SK-N-SH (cell line): ENCODE results near the gene BRAT1.

ENCODE experiments used
- EP300 ChIP-seq, 2 experiments: IDR thresholded peaks; 2 replicates each; pipeline versions ENCODE4 v1.4.0 to v1.6.1; 2012; ENCODE audit warnings: borderline replicate concordance in 1 of 2, low read depth in 1 of 2, low read length in 1 of 2
- FOXM1 ChIP-seq: IDR thresholded peaks from 2 replicates; pipeline ENCODE4 v1.4.0; 2012; ENCODE audit warnings: low read depth, mild to moderate bottlenecking
- GABPA ChIP-seq: IDR thresholded peaks from 2 replicates; pipeline ENCODE4 v1.4.0; 2012; ENCODE audit warnings: low read depth, mild to moderate bottlenecking
- JUND ChIP-seq: IDR thresholded peaks from 2 replicates; pipeline ENCODE4 v1.4.0; 2012
- RAD21 ChIP-seq: IDR thresholded peaks from 2 replicates; pipeline ENCODE4 v1.6.1; 2012; ENCODE audit warnings: mild to moderate bottlenecking, low read length
- SMC3 ChIP-seq: IDR thresholded peaks from 2 replicates; pipeline ENCODE4 v1.6.1; 2012; ENCODE audit warnings: low read depth, low read length, improper control_type of control experiment
- TAF1 ChIP-seq: IDR thresholded peaks from 2 replicates; pipeline ENCODE4 v1.6.1; 2012; ENCODE audit warnings: low read depth, mild to moderate bottlenecking, low read length, moderate library complexity, borderline replicate concordance
- TF ChIP-seq, protein P1 (sequence below): IDR thresholded peaks from 2 replicates; pipeline ENCODE4 v1.6.1; 2012; ENCODE audit warnings: mild to moderate bottlenecking, low read depth, low read length, moderate library complexity
- TF ChIP-seq, protein P2 (sequence below): IDR thresholded peaks from 2 replicates; pipeline ENCODE4 v1.4.0; 2012; ENCODE audit warnings: low read depth, borderline replicate concordance
- TF ChIP-seq, protein P3 (sequence below): fragments of 200-600 bp; sonication (generic); IDR thresholded peaks from 2 replicates; pipeline ENCODE4 v1.6.1; 2017; ENCODE audit warnings: antibody characterized with exemption, mild to moderate bottlenecking, moderate library complexity

DNA sequence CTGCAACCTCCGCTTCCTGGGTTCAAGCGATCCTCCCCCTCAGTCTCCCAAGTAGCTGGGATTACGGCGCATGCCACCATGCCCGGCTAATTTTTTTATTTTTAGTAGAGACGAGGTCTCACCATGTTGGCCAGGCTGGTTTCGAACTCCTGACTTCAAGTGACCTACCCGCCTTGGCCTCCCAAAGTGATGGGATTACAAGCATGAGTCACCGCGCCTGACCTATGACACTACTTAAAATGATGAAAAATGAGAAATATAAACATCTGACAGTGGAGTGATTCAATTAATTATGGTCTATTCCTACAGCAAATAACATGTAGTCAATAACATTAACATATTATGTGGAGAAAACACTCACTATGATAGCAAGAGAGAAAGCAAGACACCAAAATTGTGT, 2.2 kb downstream of the BRAT1 start:
- TF ChIP-seq JUND (no peak), RAD21 (no peak), EP300 (IDR thresholded peaks at IDR 0.05; ENCODE audit: borderline replicate concordance in 1 of 2, low read depth in 1 of 2, low read length in 1 of 2) (no peak), SMC3 (no peak), FOXM1 (no peak), TAF1 (no peak), GABPA (no peak)
- TF ChIP-seq, protein P1, sequence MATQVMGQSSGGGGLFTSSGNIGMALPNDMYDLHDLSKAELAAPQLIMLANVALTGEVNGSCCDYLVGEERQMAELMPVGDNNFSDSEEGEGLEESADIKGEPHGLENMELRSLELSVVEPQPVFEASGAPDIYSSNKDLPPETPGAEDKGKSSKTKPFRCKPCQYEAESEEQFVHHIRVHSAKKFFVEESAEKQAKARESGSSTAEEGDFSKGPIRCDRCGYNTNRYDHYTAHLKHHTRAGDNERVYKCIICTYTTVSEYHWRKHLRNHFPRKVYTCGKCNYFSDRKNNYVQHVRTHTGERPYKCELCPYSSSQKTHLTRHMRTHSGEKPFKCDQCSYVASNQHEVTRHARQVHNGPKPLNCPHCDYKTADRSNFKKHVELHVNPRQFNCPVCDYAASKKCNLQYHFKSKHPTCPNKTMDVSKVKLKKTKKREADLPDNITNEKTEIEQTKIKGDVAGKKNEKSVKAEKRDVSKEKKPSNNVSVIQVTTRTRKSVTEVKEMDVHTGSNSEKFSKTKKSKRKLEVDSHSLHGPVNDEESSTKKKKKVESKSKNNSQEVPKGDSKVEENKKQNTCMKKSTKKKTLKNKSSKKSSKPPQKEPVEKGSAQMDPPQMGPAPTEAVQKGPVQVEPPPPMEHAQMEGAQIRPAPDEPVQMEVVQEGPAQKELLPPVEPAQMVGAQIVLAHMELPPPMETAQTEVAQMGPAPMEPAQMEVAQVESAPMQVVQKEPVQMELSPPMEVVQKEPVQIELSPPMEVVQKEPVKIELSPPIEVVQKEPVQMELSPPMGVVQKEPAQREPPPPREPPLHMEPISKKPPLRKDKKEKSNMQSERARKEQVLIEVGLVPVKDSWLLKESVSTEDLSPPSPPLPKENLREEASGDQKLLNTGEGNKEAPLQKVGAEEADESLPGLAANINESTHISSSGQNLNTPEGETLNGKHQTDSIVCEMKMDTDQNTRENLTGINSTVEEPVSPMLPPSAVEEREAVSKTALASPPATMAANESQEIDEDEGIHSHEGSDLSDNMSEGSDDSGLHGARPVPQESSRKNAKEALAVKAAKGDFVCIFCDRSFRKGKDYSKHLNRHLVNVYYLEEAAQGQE = no peak
- TF ChIP-seq, protein P2, sequence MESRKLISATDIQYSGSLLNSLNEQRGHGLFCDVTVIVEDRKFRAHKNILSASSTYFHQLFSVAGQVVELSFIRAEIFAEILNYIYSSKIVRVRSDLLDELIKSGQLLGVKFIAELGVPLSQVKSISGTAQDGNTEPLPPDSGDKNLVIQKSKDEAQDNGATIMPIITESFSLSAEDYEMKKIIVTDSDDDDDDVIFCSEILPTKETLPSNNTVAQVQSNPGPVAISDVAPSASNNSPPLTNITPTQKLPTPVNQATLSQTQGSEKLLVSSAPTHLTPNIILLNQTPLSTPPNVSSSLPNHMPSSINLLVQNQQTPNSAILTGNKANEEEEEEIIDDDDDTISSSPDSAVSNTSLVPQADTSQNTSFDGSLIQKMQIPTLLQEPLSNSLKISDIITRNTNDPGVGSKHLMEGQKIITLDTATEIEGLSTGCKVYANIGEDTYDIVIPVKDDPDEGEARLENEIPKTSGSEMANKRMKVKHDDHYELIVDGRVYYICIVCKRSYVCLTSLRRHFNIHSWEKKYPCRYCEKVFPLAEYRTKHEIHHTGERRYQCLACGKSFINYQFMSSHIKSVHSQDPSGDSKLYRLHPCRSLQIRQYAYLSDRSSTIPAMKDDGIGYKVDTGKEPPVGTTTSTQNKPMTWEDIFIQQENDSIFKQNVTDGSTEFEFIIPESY = no peak
- TF ChIP-seq, protein P3, sequence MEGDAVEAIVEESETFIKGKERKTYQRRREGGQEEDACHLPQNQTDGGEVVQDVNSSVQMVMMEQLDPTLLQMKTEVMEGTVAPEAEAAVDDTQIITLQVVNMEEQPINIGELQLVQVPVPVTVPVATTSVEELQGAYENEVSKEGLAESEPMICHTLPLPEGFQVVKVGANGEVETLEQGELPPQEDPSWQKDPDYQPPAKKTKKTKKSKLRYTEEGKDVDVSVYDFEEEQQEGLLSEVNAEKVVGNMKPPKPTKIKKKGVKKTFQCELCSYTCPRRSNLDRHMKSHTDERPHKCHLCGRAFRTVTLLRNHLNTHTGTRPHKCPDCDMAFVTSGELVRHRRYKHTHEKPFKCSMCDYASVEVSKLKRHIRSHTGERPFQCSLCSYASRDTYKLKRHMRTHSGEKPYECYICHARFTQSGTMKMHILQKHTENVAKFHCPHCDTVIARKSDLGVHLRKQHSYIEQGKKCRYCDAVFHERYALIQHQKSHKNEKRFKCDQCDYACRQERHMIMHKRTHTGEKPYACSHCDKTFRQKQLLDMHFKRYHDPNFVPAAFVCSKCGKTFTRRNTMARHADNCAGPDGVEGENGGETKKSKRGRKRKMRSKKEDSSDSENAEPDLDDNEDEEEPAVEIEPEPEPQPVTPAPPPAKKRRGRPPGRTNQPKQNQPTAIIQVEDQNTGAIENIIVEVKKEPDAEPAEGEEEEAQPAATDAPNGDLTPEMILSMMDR = no peak
